HG02759 (cell line): Measurements from ENCODE around the gene KCTD5.

ENCODE experiments used
- ATAC-seq: cut with Tn5 transposase; IDR thresholded peaks from one replicate; pipeline ENCODE4 v1.9.1; 2021; ENCODE audit warnings: mild to moderate bottlenecking, moderate library complexity; ENCODE audit not compliant: unreplicated experiment

Gene KCTD5

DNA sequence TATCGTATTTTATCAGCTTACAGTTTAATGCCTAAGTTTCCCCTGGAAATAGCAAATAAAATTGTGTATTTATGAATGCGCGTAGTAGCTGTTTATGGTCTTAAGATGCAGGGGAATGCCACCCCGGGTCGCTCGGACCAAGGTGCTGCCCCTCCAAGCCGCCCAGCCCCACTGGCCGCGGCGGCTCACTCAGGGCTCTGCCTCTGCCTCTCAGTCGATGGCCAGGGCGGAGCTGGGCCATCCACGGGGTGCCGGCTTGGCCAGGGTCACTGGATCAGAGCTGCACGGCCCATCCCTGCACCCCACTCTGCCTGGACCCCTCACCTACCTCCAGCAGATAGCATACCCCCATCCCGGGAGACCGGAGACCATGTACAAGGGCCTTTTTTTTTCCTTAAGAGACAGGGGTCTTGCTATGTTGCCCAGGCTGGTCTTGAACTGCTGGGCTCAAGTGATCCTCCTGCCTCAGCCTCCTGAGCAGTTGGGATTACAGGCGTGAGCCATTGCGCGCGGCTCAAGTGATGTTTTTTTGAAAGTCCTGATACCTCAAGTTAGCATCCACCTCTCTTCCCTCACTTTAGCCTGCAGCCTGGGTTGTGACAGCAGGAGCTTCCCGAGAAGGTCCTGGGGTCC, 26.7 kb downstream of the KCTD5 start:
- no peak for ATAC-seq

DNA sequence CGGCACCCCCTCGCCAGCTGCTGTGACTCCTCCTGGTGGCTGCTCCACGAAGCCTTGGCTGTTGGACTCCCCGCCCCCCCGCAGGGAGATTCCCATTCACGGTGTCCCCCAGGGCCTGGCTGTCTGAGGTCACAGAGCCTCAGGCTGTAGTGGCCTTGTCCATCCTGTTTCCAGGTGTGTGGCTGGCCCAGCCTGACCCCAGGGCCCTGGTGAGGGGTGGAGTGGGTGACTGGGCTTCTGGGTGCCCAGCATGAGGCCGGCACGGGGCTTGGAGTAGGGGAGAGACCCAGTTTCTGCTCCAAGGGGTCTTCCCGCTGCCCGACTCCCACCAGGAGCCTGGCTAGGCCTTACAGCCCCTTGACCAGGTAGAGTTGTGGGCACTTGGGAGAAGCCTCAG, 27.3 kb downstream of the KCTD5 start:
- ATAC-seq, result no peak

DNA sequence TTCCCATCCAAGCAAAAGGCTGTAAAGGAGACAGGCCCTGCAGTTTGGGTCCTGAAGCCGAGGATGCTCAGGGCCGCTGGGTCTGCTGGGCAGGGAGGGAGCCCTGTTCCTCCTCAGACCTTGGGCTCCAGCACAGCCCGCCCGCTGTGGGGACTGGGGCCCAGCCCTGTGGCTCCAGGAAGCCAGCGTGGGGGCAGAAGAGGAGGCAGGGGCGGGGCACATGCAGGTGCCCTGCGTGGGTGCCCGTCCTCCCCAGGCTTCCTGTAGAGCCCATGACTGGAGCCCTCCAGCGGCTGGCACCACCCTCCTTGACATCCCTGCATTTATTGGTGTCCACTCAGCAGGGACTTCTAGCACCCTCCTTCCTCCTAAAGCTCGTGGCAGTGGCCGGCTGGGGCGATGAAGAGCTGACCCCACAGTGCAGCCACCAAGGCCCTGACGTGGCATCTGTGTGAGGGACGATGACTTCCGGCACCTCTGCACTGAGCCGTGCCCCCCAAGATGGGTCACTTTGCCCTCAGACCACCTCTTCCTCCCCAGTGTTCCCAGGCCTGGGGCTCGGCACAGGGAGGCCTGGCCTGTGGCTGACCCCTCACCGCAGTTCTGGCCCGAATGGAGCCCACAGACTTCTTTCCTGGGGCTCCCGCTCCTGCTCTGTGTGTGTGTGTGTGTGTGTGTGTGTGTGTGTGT, 27.8 kb downstream of the KCTD5 start:
- ATAC-seq, result no peak

DNA sequence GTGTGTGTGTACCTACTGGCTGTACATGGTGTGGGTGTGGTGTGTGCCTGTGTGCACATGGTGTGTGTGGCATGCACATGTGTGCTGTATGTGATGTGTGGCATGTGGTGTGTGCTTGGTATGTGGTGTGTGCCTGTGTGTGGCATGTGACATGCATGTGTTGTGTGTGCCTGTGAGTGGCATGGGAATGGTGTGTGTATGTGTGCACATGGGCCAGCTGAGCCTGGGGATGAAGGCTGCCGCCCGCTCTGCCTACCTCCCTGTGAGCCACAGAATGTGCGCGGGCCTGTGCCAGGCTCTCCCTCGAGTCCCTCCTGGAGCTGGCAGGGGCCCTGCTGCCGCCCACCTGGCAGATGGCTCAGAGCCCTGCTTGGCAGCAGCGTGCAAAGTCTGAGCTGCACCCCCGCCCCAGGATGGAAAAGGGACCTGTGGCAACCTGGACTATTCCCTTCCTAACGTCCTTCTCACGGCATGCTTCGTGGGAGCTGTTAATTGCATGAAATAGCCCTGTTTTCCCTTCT, 28.4 kb downstream of the KCTD5 start:
- no peak for ATAC-seq

DNA sequence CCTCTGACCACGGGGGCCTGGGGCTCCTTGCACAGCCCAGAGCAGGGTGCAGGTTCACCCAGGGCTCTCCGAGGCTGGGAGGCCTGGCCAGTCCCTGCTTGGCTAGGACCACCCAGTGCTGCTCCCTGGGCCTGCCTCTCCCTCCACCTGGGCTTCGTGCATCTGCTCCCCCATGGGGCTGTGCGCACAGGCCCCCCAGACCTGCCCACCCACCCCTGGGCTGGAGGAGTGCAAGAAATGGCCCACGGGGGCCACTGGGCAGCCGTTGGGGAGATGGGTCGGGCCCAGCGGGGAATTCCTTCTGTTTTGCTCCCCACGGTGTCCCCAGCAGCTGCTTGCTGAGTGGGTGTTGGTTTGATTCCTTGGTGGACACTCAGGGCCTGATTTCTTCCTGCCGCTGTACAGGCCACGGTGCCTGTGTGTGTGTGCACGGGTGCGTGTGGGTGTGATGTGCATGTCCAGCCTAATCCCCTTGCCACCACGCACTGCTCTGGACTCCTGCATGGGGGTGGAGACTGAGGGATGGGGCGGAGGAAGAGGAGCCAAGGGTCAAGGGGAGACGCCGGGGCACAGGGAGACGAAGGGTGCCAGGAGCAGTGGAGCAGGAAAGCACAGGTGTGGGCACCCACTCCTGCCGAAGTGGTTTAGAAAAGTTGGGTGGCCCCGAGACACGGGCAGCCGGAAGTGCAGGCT, 29.2 kb downstream of the KCTD5 start:
- no peak for ATAC-seq

DNA sequence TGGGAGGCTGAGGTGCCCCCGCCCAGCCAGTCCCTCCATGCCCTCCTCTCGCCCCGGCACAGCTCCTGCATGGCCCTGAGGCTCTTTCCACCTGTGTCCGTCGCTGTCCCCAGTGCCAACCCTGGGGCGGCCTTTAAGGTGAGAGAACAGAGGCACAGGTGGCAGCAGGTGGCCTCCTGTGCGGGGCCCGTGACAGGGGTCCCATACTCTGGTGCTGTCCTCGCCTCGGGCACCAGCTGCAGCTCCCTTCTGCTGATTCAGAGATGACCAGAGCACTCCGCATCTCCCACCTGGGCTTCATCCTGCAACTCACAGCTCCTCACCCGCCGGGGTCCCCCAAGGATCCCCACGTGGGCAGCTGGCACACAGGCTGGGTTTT, 29.7 kb downstream of the KCTD5 start:
- ATAC-seq, result no peak

DNA sequence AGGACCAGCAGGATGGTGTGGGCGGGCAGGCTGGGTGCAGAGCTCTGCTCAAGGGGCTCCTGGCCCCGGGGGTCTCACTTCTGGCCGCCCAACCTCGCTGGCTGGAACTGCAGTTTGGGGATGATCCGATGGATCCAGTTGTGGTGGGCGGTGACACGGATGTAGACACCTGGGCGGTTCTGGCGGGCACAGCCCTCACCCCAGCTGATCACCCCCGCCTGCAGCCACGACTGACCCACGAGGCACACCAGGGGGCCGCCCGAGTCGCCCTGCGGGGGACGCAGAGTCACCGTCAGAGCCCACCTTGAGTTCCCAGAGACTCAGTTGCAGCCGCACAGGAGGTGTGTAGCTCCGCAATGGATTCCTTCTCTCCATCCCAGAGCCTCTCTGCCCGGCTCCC, 30.2 kb downstream of the KCTD5 start:
- ATAC-seq, result no peak

DNA sequence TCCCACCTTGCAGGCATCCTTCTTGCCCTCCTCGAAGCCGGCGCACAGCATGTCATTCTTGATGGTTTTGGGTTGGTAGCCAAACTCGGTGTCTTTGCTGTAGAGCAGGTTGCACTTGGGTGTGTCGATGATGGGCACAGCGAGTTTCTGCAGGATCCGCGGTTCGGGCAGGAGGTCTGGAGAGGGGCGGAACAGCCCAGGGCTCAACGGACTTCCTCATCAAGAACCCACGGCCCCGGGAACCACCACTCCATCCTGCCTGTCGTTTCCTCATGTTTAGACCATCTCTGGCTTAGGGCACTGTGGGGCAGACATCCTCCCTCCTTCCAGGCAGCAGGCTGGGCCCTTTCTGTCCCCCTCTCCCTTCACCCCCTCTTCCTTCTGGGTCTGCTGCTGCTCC, 31.2 kb downstream of the KCTD5 start:
- ATAC-seq, result no peak

DNA sequence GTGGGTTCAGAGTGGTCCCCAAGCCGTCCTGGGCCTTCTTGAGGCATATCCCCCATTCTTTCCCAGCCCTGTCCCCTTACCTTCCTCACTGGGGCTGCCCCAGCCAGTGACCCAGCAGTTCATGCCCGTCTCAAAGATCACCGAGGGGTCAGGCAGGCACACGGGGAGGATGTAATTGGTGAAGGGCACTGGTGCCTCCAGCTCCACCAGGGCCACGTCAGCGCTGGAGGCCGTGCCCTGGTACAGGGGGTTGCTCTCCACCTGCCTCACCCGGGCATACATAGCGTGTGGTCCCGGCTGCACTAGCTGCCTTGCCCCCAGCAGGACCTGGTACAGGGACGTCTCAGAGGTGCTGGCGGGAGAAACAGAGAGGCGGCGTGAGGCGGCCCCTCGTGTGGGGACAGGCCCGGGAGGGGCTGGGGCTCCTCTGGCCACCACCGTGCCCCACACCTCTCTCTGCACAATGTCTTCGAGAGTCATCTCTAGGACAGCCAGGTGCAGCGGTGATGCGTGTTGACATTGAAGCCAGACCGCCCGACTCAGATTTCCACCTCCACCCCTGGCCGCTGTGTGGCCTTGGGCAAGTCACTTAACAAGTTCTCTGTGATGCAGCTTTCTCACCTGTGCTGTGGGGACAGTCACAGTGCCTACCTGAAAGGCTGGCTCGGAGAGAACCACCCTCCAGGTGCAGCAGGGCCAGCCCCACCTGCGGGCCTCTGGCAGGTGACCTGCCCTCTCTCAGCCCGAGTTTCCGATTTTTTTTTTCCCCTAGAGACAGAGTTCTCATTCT, 31.9 kb downstream of the KCTD5 start:
- no peak for ATAC-seq

DNA sequence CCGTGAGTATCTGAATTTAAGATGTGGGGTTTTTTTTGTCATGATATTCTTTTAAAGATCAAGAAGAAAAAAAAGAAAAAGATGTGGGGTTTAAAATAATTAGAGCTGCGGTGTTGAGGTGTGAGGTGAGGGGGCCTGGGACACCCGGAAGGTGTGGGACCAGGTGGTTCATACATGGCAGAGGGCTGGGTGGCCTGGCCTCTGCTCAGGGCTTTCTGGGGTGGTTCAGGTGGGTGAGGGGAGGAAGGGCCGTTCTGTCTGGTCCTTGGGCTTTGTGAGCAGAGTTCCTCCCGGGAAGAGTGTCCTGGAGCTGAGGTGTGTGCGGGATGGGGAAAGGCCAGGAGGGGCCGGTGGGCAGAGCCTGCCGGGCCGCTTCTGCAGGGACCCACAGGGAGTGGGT, 32.7 kb downstream of the KCTD5 start:
- ATAC-seq, result no peak

DNA sequence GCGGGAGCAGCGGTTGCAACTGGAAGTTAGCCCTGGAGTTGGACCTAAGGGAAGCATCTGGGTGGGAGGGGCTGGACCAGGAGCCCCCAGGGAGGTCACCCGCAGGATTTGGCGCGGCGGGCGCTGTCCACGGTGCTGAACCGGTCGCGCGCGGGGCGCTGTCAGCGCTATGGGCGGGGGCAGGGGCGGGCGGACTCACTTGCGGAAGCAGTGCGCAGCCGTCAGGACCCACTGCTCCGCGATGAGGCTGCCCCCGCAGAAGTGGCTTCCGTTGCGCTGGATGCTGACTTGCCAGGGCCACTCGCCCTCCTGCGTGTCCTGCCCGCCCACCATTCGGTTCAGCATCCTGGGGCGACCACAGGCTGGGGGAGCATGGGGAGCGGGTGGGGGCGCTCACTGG, 33.2 kb downstream of the KCTD5 start:
- ATAC-seq, result no peak

DNA sequence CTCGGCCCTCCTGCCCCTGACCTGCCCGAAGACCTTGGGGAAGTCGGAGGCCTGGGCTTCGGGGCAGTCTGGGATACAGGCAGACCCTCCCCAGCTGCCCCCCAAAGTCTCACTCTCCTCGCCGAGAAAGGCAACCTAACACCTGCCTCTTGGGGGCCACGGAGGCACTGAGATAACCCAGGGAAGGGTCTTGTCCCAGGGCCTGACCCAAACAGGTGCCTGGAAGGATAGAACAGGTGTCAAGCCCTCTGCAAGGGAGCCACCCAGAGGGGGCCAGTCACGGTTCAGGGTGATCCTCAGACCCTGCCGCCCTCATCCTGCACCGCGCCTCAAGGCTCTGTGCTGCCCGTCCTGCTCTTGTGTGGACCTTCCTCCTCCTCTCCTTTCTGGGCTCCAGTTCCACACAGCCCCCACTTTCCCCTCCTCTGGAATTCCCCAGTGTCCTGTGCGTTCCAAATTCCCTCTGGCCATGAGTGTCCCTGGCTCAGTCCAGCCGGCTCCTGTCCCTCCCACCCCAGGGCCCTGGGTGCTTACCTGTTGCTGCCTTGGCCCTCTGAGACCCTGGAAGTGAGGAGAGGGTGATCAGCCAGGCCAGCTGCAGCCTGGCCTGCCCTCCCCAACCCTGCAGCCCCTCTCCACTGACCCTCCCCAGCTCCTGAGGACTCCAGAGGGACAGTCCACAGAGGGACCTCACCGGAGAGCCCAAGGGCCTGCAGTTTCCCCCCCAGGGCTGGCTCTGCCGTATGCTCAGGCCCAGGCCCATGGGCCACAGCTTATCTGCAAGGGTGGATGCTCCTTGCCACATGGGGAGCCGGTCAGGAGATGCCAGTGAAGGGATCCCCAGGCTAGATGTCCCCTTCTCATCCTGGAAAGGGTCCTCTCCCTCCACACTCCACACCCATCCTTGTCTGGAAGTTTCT, 33.9 kb downstream of the KCTD5 start:
- no peak for ATAC-seq

DNA sequence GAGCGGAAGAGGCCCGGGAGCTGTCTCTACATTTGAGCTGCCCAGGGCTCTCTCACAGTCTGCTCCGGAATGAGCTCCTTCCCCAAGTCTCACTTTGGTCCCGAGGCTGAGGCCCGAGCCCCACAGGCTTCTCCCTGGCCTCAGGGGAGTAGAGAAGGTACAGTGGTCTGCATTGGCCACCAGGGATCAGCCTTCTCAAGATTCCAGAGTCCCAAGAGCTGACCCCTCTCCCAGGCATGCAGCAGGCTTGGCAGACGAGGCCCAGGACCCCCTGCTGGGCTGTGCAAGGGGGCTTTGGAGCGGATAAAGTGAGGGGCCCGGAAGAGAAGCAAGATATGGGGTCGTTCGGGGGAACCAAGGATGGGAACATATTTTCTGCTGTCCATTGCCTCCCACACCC, 34.6 kb downstream of the KCTD5 start:
- ATAC-seq, result no peak

DNA sequence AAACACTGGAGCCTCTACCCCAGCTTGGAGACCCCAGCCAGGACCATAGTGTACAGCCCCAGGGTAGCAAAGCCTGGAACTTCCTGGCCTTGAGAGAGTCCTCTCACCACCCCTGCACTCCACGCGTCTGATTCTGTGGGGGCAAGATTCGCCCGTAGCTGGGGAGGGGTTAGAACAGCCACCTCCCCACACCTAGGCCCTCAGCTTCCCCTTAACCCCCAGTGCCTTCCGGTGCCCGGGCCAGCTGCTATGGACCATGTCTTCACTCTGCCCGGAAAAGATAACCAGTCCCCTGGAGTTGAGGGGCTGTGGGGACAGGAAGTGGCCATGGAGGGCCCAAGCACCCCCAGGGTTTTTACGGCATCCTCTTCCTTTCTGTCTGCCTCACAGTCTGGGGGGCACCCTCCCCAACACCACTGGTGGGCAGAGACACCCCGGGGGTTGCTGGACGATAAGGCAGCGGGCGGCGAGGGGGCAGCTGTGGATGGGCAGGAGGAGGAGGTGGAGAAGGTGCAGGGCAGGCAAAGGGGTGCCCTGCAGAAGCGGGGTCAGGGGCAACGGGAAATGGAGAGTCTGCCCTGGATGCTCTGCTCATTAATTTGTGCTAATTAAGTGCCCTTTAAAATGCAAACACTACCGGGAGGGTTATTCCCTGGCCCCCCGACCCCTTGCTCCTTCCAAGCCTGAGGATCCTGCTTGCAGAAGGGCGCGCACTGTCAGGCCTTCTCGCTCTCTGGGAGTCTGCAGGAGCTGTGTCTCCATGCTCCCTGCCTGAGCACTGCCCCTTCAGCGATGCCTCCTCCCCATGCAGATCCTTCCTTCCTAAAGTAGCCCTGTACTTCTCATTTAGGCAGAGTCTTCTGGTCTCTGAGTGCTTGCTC, 35.3 kb downstream of the KCTD5 start:
- no peak for ATAC-seq

DNA sequence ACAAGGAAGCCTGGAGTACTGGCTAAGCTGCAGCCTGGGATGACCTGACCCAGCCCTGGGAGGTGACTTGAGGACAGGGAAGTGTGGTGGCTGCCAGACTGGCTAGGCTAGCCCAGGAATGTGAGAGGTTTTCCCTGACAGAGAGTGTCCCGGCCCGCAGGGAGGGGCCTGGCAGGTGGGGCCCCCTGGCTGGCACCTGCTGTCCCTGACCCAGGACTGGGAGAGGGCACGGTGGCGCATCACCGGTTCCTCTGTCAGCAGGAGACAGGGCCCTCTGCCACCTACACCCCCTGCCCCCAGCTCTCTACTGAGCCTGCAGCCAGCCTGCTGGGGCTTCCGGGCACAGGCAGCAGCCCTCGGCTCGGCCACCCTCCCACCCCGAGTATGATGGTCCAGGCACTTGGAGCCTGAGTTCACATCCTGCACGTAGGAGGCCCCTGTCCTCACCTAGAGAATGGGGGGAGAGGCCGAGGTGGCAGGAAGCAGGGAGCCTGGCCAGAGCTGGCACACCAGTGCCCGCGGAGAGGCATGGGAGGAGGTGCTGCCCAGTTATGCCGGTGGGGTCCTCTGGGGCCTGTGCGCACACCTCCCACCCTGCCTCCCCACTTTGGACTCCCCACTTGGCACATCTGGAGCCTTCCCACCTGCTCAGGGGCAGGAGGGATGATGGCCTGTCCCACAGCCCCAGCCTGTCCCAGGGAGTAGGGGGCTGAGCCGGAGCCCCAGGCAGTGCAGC, 37.2 kb downstream of the KCTD5 start:
- no peak for ATAC-seq

DNA sequence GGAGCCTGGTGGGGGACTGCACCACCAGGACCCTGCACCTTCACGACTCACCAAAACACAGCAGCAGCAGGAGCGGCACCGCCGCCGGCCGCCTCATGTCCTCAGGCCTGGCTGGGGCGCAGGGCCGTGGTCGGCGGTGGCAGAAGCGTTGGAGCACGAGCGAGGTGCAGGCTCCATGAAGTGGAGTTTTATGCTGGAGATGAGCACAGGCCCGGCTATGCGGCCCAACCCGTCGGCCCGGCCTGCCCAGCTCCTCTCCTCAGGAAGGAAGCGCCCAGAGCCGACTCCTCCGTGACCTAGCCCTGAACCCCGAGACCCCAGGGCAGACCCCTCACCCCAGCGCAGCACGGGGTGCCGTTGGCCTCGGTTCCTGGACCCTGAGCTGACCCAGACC, 37.7 kb downstream of the KCTD5 start, which contains the start of gene PRSS27:
PRSS27 (minus strand) TSS at position 161 of the 394 bp plus-strand sequence; CDS start at position 97, 64 bp downstream.
- no peak for ATAC-seq

DNA sequence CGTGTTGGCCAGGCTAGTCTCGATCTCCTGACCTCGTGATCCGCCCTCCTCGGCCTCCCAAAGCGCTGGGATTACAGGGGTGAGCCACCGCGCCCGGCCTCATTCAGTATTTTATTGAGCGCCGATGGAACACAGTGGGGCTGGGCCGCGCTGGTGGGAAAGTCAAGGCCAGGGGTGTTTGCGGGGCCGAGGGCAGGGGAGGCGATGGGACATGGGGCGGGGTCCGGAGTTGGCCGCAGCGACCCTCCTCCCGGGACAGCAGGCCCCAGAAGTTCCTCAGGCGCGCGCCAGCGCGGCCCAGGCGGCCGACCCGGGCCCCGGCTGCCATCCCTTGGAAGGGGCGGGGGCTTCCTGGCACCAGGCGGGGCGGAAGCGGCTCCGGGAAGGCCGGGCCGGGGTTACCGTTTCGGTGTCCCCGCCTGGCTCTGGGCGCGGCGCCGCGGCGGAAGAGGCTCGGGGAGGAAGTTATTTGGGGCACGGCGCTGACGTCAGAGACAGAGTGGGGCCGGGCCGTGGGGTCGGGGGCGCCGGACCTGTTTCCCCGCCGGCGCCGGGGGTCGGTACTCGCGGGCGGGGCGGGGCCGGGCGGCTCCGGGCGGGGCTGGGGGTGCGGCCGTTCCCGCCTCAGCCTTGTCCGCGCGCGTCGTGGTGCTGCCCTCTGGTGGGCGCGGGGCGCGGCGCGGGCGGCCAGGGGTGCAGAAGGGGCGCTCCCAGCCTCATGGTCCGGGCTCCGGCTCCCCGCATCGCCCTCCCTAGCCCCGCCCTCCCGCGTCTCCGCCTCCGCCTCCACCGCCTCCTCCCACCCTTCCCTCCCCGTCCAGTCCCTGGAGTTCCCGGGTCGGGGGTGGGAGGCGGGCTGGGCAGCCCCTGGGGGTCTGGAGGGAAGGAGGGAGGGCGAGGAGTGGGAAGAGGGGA, 38.7 kb downstream of the KCTD5 start:
- ATAC-seq, result peak; percentile 90
